Esophagus squamous epithelium (tissue), 5 donors: ENCODE measurements around the gene NHSL1. TPM values are rescaled to one million over a fixed set of nuclear protein-coding genes. Genes with fewer than 3 reads are reported as not detected.

ENCODE experiments used
- DNase-seq: peaks from one replicate; lab custom pipeline; 2025; lab: John Stamatoyannopoulos, UW
- H3K27ac ChIP-seq, 4 donors: fragments of 200-600 bp; sonication (generic); one replicate each; pipeline ENCODE4 v1.5.1; 2016 to 2019; ENCODE audit warnings: mild to moderate bottlenecking in 1 of 4
- H3K27me3 ChIP-seq, 4 donors: fragments of 200-600 bp; sonication (generic); 1 replicate in 3 of 4; 2 replicates in 1 of 4; pipeline versions ENCODE4 v1.5.1 to v1.6.0; 2017 to 2021; ENCODE audit warnings: antibody characterized with exemption in 1 of 4
- H3K36me3 ChIP-seq, 3 donors: fragments of 200-600 bp; sonication (generic); one replicate each; pipeline ENCODE4 v1.5.1; 2016 to 2019
- H3K4me1 ChIP-seq, 3 donors: fragments of 200-600 bp; sonication (generic); one replicate each; pipeline ENCODE4 v1.5.1; 2017 to 2019
- H3K4me3 ChIP-seq, 4 donors: fragments of 200-600 bp; sonication (generic); 1 replicate in 3 of 4; 2 replicates in 1 of 4; pipeline ENCODE4 v1.5.1; 2016 to 2019; ENCODE audit warnings: mild to moderate bottlenecking in 2 of 4, moderate library complexity in 1 of 4
- H3K9me3 ChIP-seq, 3 donors: fragments of 200-600 bp; sonication (generic); one replicate each; pipeline ENCODE4 v1.5.1; 2016 to 2019
- POLR2A ChIP-seq, 4 donors: fragments of 450-650 bp; IDR thresholded peaks; one replicate each; pipeline ENCODE4 v1.6.1; 2017; ENCODE audit warnings: antibody characterized with exemption in 4 of 4, mild to moderate bottlenecking in 4 of 4, moderate library complexity in 3 of 4
- WGBS, 2 donors: methylation state at CpG; one replicate each; pipeline ENCODE4 v1.1.5; 2018; 5-methylcytosine and 5-hydroxymethylcytosine counted together
- intact Hi-C: fragments of 100-400 bp; cut with DNase I; formaldehyde crosslinking; loops from one replicate; pipeline ENCODE4 v1.15.0; 2022
- total RNA-seq, 4 donors: library from RNA; depleted of rRNA; stranded (reverse); fragments of >200 nt; gene quantifications; one replicate each; pipeline ENCODE4 v1.1.0, GENCODE V29; 2016
- TF ChIP-seq, protein P1 (sequence below), 6 experiments: fragments of 450-650 bp in 4 of 6; fragments of 200-600 bp in 2 of 6; sonication (generic) in 2 of 6; IDR thresholded peaks; one replicate each; pipeline ENCODE4 v1.5.1; 2016 to 2019; ENCODE audit warnings: antibody characterized with exemption in 6 of 6, mild to moderate bottlenecking in 4 of 6, moderate library complexity in 4 of 6
- donor health status: DM: yes; HTN: yes; CAD: no.

Gene NHSL1
- total RNA-seq, 4 donors from 2014 or later = 13.1 to 58.2 (median 32.0) TPM

DNA sequence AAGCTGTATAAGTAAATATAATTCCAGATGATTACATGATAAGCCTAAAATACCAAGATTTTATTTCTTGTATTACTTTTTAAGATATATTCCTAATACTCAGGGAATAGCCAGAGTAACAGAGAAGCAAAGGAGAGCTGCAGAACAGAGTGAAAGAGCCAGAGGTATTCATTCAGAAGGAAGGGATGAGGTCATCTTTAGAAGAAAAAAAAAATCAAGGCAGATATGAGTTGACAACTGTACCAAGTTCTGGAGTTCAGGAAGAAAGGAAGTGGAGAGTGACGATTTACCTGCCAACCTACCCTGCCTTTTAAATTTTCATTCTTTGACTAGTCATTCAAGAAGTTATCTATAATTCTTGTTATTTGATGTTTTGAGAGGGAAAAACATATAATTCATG lies 28.8 kb upstream of the NHSL1 start:
- Histone ChIP-seq H3K27me3 (no peaks in the 10 kb centered on the region), H3K36me3 (no peaks in the 10 kb centered on the region), H3K27ac (no peak overlapping the region), H3K9me3 (no peaks in the 10 kb centered on the region), H3K4me3 (no peak overlapping the region), H3K4me1 (peaks cover 0 to 7% (median 0%) of the 10 kb centered on the region in 3 donors)
- TF ChIP-seq POLR2A (IDR thresholded peaks at IDR 0.05) = no peak
- TF ChIP-seq, protein P1, sequence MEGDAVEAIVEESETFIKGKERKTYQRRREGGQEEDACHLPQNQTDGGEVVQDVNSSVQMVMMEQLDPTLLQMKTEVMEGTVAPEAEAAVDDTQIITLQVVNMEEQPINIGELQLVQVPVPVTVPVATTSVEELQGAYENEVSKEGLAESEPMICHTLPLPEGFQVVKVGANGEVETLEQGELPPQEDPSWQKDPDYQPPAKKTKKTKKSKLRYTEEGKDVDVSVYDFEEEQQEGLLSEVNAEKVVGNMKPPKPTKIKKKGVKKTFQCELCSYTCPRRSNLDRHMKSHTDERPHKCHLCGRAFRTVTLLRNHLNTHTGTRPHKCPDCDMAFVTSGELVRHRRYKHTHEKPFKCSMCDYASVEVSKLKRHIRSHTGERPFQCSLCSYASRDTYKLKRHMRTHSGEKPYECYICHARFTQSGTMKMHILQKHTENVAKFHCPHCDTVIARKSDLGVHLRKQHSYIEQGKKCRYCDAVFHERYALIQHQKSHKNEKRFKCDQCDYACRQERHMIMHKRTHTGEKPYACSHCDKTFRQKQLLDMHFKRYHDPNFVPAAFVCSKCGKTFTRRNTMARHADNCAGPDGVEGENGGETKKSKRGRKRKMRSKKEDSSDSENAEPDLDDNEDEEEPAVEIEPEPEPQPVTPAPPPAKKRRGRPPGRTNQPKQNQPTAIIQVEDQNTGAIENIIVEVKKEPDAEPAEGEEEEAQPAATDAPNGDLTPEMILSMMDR (IDR thresholded peaks at IDR 0.05) = no peak
- intact Hi-C loops = no loop called here
- DNase-seq = no peak
- 40 to 48% methylated on average over 1 of the region's 1 CpG for WGBS, 2 donors

GRCh38 chr6:138527411-138528088 lies 28.3 kb upstream of the NHSL1 start:
- peaks cover 0 to 7% (median 0%) of the 10 kb centered on the region in 3 donors for H3K4me1 ChIP-seq
- 71 to 73% methylated on average over 8 of the region's 8 CpGs for WGBS, 2 donors
- no peak for DNase-seq
- no peak overlapping the region for H3K4me3 ChIP-seq
- H3K36me3 ChIP-seq = no peaks in the 10 kb centered on the region
- H3K9me3 ChIP-seq = no peaks in the 10 kb centered on the region
- intact Hi-C loops = no loop called here
- no peaks in the 10 kb centered on the region for H3K27me3 ChIP-seq
- TF ChIP-seq, protein P1 (IDR thresholded peaks at IDR 0.05) = no peak
- no peak for TF ChIP-seq POLR2A (IDR thresholded peaks at IDR 0.05)
- no peak overlapping the region for H3K27ac ChIP-seq

DNA sequence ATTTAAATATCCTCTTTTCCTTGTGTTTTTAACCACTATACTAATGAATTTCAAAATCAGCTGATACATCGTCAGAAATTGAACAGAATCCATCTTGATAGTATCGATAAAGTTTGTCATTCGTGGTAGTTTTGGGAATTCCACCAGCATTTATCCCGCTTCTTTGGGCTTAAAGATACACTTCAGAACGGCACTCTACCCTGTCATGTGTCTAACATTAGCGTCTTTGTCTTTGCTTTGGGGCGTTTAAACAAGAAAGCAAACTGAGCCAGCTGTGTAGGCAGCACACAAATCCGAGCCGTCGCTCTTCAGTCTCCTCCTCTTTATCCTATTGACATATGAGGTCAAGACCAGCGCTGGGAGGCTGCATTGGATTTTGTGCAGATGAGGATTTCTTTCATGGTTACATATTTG lies 27.5 kb upstream of the NHSL1 start:
- Histone ChIP-seq H3K4me3 (peak overlapping the region in 1 of 4 donors; percentile 34), H3K27ac (no peak overlapping the region), H3K4me1 (peaks cover 0 to 7% (median 0%) of the 10 kb centered on the region in 3 donors), H3K27me3 (no peaks in the 10 kb centered on the region), H3K36me3 (no peaks in the 10 kb centered on the region), H3K9me3 (no peaks in the 10 kb centered on the region)
- intact Hi-C loops = no loop called here
- TF ChIP-seq, protein P1 (IDR thresholded peaks at IDR 0.05) = no peak
- TF ChIP-seq POLR2A (IDR thresholded peaks at IDR 0.05) = no peak
- DNase-seq = no peak
- 44 to 55% methylated on average over 11 of the region's 11 CpGs for WGBS, 2 donors

GRCh38 chr6:138525355-138525754 lies 26.1 kb upstream of the NHSL1 start:
- H3K36me3 ChIP-seq = no peaks in the 10 kb centered on the region
- peaks cover 0 to 17% (median 0%) of the 10 kb centered on the region in 3 donors for H3K4me1 ChIP-seq
- H3K9me3 ChIP-seq = no peaks in the 10 kb centered on the region
- no peak for DNase-seq
- H3K4me3 ChIP-seq = no peak overlapping the region
- intact Hi-C loops = no loop called here
- no peaks in the 10 kb centered on the region for H3K27me3 ChIP-seq
- WGBS, 2 donors = 79 to 83% methylated on average over 4 of the region's 4 CpGs
- H3K27ac ChIP-seq = no peak overlapping the region
- no peak for TF ChIP-seq POLR2A (IDR thresholded peaks at IDR 0.05)
- TF ChIP-seq, protein P1 (IDR thresholded peaks at IDR 0.05) = no peak

DNA sequence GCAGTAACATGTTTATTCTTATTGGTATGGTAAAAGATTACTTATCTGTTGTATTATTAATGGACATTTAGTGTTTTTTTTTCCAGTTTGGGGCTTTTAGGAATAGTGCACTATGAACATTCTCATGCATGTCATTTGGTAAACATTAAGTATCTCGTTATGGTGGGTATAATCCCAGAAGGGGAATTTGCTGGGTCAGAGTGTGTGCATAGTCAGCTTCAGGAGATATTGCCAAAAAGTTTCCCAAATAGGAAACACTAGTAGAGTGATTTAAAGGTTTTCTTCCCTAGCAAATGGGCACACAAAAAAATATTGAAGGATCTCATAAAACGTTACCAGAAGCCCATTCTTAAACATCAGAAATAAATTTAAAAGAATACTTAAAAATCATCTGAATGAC lies 25.2 kb upstream of the NHSL1 start:
- Histone ChIP-seq H3K9me3 (no peaks in the 10 kb centered on the region), H3K36me3 (no peaks in the 10 kb centered on the region), H3K4me1 (peaks cover 0 to 19% (median 0%) of the 10 kb centered on the region in 3 donors), H3K4me3 (no peak overlapping the region), H3K27ac (no peak overlapping the region), H3K27me3 (no peaks in the 10 kb centered on the region)
- intact Hi-C loops = no loop called here
- TF ChIP-seq, protein P1 (IDR thresholded peaks at IDR 0.05) = no peak
- no peak for TF ChIP-seq POLR2A (IDR thresholded peaks at IDR 0.05)
- 42 to 50% methylated on average over 2 of the region's 2 CpGs for WGBS, 2 donors
- DNase-seq = no peak
